NB4 (cell line): ENCODE results near the gene NR2C2AP.

Experiments used
- DNase-seq: peaks from one replicate; pipeline ENCODE4 v3.0.0; 2010; ENCODE audit warnings: low read depth
- H3K4me3 ChIP-seq: one replicate; pipeline ENCODE4 v1.5.1; 2011; ENCODE audit warnings: mild to moderate bottlenecking, low read depth, low read length, moderate library complexity
- MYC ChIP-seq: IDR thresholded peaks from 2 replicates; pipeline ENCODE4 v1.6.1; 2011; ENCODE audit warnings: low read depth, low read length
- POLR2A ChIP-seq: IDR thresholded peaks from 2 replicates; pipeline ENCODE4 v1.6.1; 2011; ENCODE audit warnings: mild to moderate bottlenecking; ENCODE audit not compliant: insufficient read length; ENCODE audit errors: extremely low read depth
- TF ChIP-seq, protein P1 (sequence below): IDR thresholded peaks from one replicate; pipeline ENCODE4 v1.5.1; 2012; ENCODE audit warnings: low read depth, low read length
- TF ChIP-seq, protein P2 (sequence below): IDR thresholded peaks from 2 replicates; pipeline ENCODE4 v1.6.1; 2011; ENCODE audit warnings: low read depth, low read length

Gene NR2C2AP, protein sequence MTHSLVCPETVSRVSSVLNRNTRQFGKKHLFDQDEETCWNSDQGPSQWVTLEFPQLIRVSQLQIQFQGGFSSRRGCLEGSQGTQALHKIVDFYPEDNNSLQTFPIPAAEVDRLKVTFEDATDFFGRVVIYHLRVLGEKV

DNA sequence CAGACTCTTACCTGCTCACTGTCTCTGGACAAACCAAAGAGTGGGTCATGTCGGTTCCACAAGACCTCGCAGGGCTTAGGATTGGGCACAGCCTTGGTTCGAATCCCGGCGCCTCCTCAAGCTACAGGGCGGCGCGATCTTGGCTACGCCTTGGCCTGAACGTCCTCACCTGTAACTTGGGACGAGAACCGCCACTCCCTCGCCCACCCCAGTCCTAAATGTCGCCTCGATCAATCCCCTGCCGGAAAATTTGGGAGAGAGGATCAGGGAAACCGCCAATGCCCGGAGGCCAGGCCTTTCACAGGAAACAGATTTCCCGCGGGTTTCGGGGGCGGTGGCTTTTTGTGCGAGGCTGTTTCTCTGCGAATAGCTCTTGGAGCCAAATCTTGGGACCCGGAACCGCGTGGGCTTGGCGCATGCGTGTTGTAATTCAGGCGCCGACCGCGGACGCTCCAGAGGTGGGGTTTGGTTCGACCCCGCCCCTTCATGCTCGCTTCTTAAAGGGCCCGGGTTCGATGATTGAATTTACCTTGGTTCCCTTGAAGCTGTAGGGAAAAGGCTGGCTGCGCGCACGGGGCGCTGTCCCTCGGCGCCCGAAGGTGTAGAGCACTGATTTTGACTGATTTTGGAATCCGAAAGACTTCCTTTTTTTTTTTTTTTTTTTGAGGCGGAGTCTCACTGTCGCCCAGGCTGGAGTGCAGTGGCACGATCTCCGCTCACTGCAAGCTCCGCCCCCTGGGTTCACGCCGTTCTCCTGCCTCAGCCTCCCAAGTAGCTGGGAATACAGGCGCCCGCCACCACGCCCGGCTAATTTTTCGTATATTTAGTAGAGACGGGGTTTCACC lies at the start of gene NR2C2AP:
Gene NR2C2AP (minus strand): TSS at position 403 of the 845 bp plus-strand sequence. CDS start 354 bp downstream, at position 49.
- peak within 1 kb of the TSS; percentile 85 for H3K4me3 ChIP-seq
- TF ChIP-seq POLR2A, result peak; percentile 36
- TF ChIP-seq, protein P1, sequence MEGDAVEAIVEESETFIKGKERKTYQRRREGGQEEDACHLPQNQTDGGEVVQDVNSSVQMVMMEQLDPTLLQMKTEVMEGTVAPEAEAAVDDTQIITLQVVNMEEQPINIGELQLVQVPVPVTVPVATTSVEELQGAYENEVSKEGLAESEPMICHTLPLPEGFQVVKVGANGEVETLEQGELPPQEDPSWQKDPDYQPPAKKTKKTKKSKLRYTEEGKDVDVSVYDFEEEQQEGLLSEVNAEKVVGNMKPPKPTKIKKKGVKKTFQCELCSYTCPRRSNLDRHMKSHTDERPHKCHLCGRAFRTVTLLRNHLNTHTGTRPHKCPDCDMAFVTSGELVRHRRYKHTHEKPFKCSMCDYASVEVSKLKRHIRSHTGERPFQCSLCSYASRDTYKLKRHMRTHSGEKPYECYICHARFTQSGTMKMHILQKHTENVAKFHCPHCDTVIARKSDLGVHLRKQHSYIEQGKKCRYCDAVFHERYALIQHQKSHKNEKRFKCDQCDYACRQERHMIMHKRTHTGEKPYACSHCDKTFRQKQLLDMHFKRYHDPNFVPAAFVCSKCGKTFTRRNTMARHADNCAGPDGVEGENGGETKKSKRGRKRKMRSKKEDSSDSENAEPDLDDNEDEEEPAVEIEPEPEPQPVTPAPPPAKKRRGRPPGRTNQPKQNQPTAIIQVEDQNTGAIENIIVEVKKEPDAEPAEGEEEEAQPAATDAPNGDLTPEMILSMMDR, result no peak
- TF ChIP-seq, protein P2, sequence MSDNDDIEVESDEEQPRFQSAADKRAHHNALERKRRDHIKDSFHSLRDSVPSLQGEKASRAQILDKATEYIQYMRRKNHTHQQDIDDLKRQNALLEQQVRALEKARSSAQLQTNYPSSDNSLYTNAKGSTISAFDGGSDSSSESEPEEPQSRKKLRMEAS, result peak; percentile 85
- DNase-seq, result peak; percentile 93

DNA sequence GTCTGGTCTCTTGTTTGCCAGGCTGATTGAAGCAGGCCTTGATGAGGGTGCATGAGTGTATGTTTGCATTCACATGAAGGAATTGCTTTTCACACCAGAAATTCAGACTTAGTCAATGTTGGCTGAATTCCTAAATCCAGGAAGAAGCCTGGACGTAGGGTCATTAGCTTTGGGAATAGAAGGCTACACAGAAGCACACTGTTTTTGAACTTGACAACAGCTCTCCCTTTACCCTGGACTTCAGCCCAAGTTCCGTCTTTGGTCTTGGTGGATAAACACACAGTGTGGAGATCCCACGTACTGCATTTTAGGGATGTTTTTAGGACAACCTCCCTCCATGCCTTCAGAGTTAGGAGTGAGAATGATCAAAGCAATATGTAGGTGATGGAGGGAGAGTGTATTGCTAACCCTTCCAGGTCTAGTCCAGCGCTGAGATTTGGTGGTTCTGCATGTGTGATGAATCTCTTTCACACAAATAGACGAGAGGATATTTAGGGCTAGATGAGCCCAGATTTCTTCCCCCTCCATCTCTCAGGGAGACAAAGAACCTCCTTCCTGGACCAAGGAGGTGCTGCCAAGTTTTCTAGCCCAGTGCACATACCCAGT lies 47.1 kb upstream of the NR2C2AP start:
- no peak for TF ChIP-seq MYC
- TF ChIP-seq, protein P2, result no peak
- no peak for TF ChIP-seq POLR2A
- TF ChIP-seq, protein P1, result no peak
- DNase-seq, result no peak
- H3K4me3 ChIP-seq, result no peak overlapping the region

DNA sequence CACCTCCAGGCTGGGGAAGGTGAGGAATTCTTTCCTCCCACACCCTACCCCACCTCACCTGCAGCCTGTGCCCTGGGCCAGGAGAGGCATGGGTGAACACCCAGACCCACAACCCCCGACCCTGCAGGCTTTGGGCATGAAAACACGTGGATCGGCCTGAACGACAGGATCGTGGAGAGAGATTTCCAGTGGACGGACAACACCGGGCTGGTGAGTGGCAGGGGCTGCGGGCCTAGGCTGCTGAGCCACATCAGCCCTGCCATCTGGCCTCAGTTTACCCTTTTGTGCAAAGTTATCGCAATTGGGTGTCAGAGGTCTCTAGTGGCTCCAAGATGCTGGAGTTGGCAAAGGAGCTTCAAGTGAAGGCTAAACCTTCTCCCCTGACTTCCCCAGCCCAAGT lies 37.3 kb upstream of the NR2C2AP start:
- TF ChIP-seq, protein P2, result no peak
- TF ChIP-seq MYC (no peak), POLR2A (no peak)
- TF ChIP-seq, protein P1, result no peak
- no peak for DNase-seq
- H3K4me3 ChIP-seq, result no peak overlapping the region

DNA sequence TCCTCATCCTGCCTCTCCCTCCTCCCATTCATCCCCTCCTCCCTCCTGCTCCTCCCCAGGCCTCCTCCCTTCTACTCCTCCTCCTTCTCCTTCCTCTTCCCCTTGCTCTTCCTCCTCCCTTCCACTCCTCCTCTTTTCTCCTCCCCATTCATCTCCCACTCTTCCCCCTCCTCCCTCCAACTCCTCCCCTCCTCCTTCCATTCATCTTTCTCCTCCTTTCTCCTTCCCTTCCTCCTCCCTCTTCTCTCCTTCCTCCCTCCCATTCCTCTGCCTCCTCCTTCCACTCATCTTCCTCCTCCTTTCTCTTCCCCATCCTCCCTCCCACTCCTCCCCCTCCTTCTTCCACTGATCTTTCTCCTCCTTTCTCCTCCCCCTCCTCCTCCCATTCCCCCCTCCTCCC lies 36.5 kb upstream of the NR2C2AP start:
- no peak overlapping the region for H3K4me3 ChIP-seq
- no peak for DNase-seq
- TF ChIP-seq, protein P1, result no peak
- no peak for TF ChIP-seq POLR2A
- TF ChIP-seq, protein P2, result no peak

DNA sequence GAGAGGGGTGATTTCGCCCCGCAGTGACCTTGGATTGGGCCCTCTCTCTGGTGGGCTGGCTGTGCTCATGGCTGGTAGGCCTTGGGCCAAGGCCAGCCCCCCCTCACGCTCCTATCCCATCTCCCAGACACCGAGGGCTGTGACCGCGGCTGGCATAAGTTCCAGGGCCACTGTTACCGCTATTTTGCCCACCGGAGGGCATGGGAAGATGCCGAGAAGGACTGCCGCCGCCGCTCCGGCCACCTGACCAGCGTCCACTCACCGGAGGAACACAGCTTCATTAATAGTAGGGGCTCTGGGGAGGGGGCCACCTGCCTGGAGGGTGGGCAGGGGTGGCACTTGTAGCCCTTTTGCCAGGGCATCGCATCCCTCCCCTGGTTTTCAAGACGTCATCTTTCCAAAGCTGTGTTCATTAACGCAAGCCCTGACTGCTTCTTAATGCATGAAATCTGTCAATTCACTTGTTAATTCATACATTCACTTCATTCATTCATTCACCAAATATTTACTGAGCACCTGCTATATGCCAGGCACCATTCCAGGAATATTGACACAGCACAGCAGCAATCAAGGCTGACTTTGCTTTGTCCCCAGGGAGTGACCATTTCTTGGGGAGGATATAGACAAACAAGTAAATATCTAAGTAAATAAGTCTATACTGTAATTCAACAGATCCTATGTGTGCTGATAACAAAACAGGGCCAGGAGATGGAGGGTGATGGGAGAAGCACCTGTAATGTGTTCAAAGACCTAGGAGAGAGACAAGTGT lies 35.1 kb upstream of the NR2C2AP start:
- TF ChIP-seq, protein P2, result no peak
- TF ChIP-seq, protein P1, result no peak
- TF ChIP-seq MYC, result no peak
- no peak for TF ChIP-seq POLR2A
- DNase-seq, result no peak
- no peak overlapping the region for H3K4me3 ChIP-seq
